Lower leg skin (tissue), 4 donors: Measurements from ENCODE around the gene MCM9. TPM values are rescaled to one million over a fixed set of nuclear protein-coding genes. Genes with fewer than 3 reads are reported as not detected.

Source experiments
- DNase-seq, 2 donors: peaks; one replicate each; pipeline ENCODE4 v3.0.0-alpha.2; 2019; ENCODE audit warnings: low spot score in 2 of 2
- H3K4me3 ChIP-seq: fragments of 200-600 bp; sonication (generic); 2 replicates; pipeline ENCODE4 v1.5.1; 2017; ENCODE audit warnings: mild to moderate bottlenecking, low read depth; ENCODE audit not compliant: poor library complexity, severe bottlenecking
- CTCF ChIP-seq, 3 donors: fragments of 450-650 bp; IDR thresholded peaks; one replicate each; pipeline ENCODE4 v1.5.1; 2016; ENCODE audit warnings: antibody characterized with exemption in 3 of 3, mild to moderate bottlenecking in 3 of 3, moderate library complexity in 2 of 3
- POLR2A ChIP-seq, 2 donors: fragments of 450-650 bp; IDR thresholded peaks; one replicate each; pipeline ENCODE4 v1.6.1; 2016 to 2017; ENCODE audit warnings: antibody characterized with exemption in 2 of 2, mild to moderate bottlenecking in 1 of 2, moderate library complexity in 1 of 2
- WGBS, 2 donors: methylation state at CpG; one replicate each; pipeline ENCODE4 v1.1.5; 2018; 5-methylcytosine and 5-hydroxymethylcytosine counted together
- intact Hi-C: fragments of 100-400 bp; cut with DNase I; formaldehyde crosslinking; loops from one replicate; pipeline ENCODE4 v1.15.0; 2023; ENCODE audit warnings: low total_unique reads
- total RNA-seq, 4 donors: library from RNA; depleted of rRNA; stranded (reverse); fragments of >200 nt; gene quantifications; one replicate each; pipeline ENCODE4 v1.1.0, GENCODE V29; 2016

MCM9 gene
- total RNA-seq, 4 donors from 2014 or later: 21.3 to 29.6 (median 27.6) TPM

- WGBS, 2 donors: 94 to 95% methylated on average over 3 of the region's 3 CpGs
- intact Hi-C loops: no loop called here
- no peak overlapping the region for H3K4me3 ChIP-seq
- no peak for TF ChIP-seq CTCF (IDR thresholded peaks at IDR 0.05)
- no peak for TF ChIP-seq POLR2A (IDR thresholded peaks at IDR 0.05)
- no peak for DNase-seq
These were observed 149.4 kb downstream of the MCM9 start for GRCh38 chr6:118785601-118786000.

GRCh38 chr6:118784641-118785164 is 150.3 kb downstream of the MCM9 start:
- TF ChIP-seq POLR2A (IDR thresholded peaks at IDR 0.05) (no peak), CTCF (IDR thresholded peaks at IDR 0.05) (no peak)
- H3K4me3 ChIP-seq: no peak overlapping the region
- intact Hi-C loops: no loop called here
- WGBS, 2 donors: 42% methylated on average over 5 of the region's 5 CpGs
- DNase-seq: no peak

- no peak for TF ChIP-seq POLR2A (IDR thresholded peaks at IDR 0.05)
- TF ChIP-seq CTCF (IDR thresholded peaks at IDR 0.05): no peak
- 46 to 58% methylated on average over 5 of the region's 5 CpGs for WGBS, 2 donors
- intact Hi-C loops: no loop called here
- H3K4me3 ChIP-seq: no peak overlapping the region
- no peak for DNase-seq
These were observed 150.9 kb downstream of the MCM9 start for GRCh38 chr6:118783931-118784550.

GRCh38 chr6:118782651-118783050 is 152.3 kb downstream of the MCM9 start:
- no peak for DNase-seq
- no peak overlapping the region for H3K4me3 ChIP-seq
- intact Hi-C loops: no loop called here
- TF ChIP-seq CTCF (IDR thresholded peaks at IDR 0.05) (no peak), POLR2A (IDR thresholded peaks at IDR 0.05) (no peak)
- WGBS, 2 donors: 72 to 78% methylated on average over 3 of the region's 3 CpGs

GRCh38 chr6:118781897-118782296 is 153.1 kb downstream of the MCM9 start:
- H3K4me3 ChIP-seq: no peak overlapping the region
- intact Hi-C loops: no loop called here
- no peak for DNase-seq
- 36 to 86% methylated on average over 2 of the region's 2 CpGs for WGBS, 2 donors
- TF ChIP-seq POLR2A (IDR thresholded peaks at IDR 0.05) (no peak), CTCF (IDR thresholded peaks at IDR 0.05) (no peak)

GRCh38 chr6:118780668-118781067 is 154.3 kb downstream of the MCM9 start:
- intact Hi-C loops: no loop called here
- no peak overlapping the region for H3K4me3 ChIP-seq
- TF ChIP-seq POLR2A (IDR thresholded peaks at IDR 0.05) (no peak), CTCF (IDR thresholded peaks at IDR 0.05) (no peak)
- WGBS, 2 donors: 53 to 54% methylated on average over 5 of the region's 5 CpGs
- DNase-seq: no peak
